DMS153 treated with DMSO at 0.1 percent for 48 hours (cell line): ENCODE measurements around the gene SRCAP.
A peak's percentile ranks its signal among the peaks of the same experiment; 100 is the strongest.
"Not testable (repeated sequence)": the region's sequence is repeated elsewhere in the genome, so short reads cannot be mapped to it uniquely, and the experiment has no call there.

Experiments
- DNase-seq: peaks from one replicate; lab custom pipeline; 2025; ENCODE audit not compliant: unreplicated experiment; lab: John Stamatoyannopoulos, UW

Gene SRCAP

DNA sequence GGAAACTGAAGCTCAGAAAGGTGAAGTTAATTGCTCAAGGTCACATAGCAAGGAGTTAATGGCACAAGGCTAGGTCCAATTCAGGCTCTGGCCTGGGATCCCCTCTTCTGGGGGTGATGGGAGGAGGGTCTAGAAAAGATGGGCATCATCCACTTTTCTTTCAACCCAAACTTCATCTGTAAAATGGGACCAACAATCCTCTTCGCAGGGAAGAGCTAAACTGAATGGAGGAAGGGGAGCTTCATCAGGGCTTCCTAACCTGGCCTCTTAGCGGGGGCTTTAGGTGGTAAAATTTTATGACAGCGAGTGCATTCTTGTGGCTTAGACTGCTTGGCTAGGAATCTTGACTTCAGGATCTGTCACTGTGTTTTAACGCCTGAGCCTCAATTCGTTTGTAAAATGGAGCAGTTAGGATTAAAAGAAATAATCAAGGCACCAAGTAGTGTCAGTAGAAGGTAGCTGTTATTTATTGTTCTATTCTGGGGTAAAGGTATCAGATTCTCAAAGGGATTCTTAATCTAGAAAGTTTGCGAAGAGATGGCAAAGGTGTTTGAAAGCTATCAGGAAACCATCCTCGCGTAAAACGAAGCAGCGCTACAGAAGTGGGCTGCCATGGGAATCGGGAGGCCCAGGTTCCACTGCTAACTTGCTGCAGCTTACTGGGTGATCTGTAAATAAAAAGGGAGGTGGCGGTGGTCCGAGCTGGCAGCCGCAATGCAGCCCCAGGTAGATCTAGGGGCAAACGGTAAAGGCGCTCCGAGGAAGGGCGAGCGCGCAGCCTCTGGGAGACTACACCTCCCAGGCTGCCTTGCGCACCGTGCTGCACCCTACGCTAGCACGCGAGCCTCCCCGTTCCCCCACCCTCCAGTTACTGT lies 1.5 kb upstream of the SRCAP start:
- DNase-seq = peak; percentile 16

DNA sequence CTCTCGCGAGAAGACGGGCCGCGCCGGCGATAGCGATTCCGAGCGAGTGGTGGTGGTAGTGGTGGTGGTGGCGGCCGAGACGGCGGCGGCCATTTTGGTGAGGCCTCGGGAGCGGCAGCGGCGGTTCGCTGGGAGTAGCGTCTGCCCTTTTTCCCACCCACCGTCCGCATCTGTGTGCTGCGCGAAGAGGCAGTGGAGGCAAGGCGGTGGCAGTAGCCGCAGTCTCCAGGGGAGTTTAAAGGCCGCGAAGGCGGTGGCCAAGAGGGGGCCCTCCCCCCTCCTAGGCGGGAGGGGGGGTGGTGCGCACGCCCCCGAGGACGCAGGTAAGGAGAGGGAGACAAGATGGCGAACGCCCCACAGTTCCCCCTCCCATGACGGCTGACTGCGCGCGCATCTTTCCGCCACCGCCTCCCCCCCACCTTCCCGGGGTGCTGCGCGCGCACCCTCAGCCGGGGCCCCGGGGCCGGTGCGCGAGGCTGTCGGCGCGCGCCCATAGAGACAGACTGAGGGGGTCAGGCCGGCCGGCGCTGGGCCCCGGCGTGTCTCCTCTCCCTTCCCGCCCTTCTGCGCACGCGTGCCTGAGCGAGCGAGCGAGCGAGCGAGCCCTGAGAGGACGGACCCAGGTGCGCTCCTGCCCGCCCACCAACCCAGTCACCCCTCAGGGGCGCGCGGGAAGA lies 694 bp upstream of the SRCAP start:
- DNase-seq = peak; percentile 81

DNA sequence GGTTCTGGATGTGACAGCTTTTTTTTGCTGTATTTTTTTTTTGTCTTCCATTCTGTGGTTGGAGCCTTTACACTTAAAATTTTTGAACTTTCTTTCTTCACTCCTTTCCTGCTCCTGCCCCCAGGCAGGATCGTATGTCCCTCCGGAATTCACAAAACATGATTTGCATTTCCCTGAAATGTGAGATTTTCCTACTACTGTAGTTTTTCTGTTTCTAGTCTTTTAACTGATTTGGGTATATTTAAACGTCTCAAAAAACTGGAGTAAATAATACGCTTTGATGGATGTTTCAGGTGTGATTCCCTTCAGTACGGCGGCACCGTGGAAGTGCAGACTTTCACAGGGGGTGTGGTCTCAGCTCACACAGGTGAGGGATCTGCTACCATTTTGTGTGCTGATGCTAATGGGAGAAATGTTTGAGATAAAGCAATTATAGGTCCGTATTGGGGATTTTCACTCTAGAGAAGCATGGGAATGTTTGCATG lies 686 bp downstream of the SRCAP start:
- DNase-seq = no peak

GRCh38 chr16:30700491-30700890 lies 1.5 kb downstream of the SRCAP start:
- DNase-seq = no peak

- no peak for DNase-seq
Measured at GRCh38 chr16:30700971-30701370, 2.0 kb downstream of the SRCAP start.

DNA sequence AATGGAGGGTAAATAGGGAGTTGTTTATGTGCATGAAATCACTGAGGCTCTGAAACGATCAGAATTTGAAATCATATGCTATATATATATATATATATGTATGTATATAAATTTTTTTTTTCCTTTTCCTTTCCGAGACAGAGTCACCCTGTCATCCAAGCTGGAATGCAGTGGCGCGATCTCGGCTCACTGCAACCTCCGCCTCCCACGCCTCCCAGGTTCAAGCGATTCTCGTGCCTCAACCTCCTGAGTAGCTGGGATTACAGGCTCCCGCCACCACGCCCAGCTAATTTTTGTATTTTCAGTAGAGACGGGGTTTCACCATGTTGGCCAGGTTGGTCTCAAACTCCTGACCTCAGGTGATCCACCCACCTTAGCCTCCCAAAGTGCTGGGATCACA lies 4.1 kb downstream of the SRCAP start:
- not testable (repeated sequence) for DNase-seq

- DNase-seq = no peak
Measured at GRCh38 chr16:30703971-30704370, 5.0 kb downstream of the SRCAP start.

- no peak for DNase-seq
Measured at GRCh38 chr16:30706046-30706445, 7.1 kb downstream of the SRCAP start.

DNA sequence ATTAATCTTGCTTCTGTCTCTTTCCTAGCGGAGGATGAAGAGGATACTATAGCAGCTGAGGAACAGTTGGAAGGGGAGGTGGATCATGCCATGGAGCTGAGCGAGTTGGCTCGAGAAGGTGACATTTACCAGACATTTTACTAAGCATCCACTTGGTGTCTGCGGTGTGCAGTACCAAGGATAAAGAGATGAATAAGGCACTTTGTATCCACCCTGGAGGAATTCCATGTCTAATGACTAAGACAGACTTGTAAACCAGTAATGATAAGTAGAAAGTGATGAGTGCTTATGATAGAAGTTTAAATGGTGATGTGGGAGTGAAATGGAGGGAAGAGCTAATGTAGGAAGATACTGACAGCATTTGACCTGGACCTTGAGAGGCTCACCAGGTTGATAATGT lies 12.0 kb downstream of the SRCAP start:
- DNase-seq = no peak

DNA sequence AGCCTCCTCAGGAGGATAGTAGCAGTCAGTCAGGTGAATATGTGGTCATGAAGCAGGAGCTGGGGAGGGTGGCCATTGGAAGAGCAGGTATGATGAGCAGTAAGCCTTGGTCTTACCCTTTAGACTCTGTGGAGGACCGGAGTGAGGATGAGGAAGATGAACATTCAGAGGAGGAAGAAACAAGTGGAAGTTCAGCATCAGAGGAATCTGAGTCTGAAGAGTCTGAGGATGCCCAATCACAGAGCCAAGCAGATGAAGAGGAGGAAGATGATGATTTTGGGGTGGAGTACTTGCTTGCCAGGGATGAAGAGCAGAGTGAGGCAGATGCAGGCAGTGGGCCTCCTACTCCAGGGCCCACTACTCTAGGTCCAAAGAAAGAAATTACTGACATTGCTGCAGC lies 12.7 kb downstream of the SRCAP start:
- no peak for DNase-seq

DNA sequence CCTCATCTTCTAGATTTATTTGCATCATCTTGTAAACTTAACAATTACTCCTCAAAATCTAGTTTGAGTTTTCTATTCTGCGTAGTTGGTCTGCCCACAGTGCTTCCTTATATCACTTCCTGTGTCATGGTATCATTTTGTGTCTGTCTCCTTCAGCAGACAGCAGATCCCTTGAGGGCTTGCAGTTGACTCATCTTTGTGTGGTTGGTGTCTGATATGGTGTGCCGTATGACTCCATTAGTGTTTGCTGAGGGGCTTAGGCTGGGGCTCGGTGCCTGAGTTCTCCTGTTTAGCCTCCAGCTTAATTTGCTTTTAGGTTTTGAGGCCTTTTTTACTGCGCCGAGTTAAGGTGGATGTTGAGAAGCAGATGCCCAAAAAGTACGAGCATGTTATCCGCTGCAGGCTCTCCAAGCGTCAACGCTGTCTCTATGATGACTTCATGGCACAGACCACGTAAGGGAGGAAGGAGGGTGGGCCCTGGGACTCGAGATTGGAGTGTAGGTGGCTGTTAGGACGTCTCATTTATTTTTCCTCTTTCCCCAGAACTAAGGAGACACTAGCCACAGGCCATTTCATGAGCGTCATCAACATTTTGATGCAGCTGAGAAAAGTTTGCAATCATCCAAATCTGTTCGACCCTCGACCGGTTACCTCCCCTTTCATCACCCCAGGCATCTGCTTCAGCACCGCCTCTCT lies 16.9 kb downstream of the SRCAP start:
- DNase-seq = no peak

DNA sequence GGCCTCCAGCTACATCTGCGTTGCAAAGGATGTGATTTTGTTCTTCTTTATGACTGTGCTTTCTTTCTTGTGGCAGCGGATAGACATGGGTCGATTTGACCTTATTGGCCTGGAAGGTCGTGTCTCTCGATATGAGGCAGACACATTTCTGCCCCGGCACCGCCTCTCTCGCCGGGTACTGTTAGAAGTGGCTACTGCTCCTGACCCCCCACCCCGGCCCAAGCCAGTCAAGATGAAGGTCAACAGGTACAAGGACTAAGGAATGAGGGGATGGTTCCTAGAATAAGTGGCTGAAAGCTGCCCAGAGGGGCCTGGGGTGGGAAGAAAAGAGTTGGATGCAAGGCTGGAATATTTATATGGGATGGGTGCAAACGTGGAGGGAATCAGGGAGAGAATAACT lies 21.1 kb downstream of the SRCAP start:
- no peak for DNase-seq

DNA sequence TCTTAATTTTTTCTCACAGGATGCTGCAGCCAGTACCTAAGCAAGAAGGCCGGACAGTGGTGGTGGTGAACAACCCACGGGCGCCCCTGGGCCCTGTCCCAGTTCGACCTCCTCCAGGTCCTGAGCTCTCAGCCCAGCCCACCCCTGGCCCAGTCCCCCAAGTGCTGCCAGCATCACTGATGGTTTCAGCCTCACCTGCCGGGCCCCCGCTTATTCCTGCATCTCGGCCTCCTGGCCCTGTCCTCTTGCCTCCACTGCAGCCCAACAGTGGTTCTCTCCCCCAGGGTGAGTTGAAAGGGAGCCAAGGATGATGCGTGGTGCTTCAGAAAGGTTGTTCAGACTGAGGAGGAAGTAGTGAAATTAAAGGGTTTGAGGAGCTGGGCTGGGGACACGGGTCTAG lies 21.7 kb downstream of the SRCAP start:
- DNase-seq = no peak

GRCh38 chr16:30721167-30721566 lies 22.2 kb downstream of the SRCAP start:
- DNase-seq = no peak

DNA sequence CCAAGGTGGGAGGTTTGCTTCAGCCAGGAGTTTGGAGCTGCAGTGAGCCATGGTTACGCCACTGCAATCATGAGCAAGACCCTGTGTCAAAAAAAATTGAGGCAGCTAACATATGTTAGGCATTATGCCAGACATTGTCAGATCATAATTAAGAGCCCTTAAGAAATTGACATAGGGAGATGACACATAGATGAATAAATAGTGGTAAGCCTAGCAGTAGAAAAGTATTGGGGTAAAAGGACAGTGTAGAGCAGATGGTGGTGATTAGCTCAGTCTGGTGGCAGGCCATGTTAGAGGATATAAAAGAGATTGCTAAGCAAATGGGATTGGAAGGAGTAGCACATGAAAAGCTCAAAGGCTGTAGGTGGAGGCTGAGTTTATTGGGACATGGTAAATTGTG lies 22.6 kb downstream of the SRCAP start:
- no peak for DNase-seq

- DNase-seq = no peak
Measured at GRCh38 chr16:30722443-30722842, 23.5 kb downstream of the SRCAP start.

DNA sequence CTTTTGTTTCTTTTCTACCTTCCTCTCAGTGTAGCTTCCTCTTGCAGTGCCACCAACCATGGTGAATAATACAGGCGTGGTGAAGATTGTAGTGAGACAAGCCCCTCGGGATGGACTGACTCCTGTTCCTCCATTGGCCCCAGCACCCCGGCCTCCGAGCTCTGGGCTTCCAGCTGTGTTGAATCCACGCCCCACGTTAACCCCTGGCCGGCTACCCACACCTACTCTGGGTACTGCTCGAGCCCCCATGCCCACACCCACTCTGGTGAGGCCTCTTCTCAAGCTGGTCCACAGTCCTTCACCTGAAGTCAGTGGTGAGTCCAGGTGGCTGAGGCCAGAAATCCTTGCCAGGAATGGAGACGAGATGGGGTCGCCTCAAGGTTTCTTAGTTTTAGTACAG lies 23.9 kb downstream of the SRCAP start:
- DNase-seq = no peak

GRCh38 chr16:30723725-30724355 lies 24.9 kb downstream of the SRCAP start:
- no peak for DNase-seq

DNA sequence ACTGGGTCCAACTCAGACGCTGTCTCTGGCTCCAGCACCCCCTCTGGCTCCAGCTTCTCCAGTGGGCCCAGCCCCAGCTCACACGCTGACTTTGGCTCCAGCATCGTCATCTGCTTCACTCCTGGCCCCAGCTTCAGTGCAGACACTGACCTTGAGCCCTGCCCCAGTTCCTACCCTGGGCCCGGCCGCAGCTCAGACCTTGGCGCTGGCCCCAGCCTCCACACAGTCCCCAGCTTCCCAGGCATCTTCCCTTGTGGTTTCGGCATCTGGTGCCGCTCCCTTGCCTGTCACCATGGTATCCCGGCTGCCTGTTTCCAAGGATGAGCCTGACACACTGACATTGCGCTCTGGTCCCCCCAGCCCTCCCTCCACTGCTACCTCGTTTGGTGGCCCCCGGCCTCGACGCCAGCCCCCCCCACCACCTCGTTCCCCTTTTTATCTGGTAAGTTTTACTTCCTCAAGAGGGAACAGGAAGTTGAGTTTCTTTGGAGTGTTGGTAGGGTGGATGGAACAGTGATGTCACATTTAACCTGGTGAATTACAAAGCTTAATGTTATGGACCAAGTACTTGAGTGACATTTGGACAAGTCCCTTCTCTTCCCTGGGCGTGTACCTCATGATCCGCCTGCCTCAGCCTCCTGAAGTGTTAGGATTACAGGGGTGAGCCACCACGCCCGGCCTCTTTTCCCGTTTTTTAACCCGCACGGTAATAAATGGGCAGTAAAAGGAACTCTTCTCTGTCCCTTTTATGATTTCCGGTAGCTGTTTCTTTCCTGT lies 25.9 kb downstream of the SRCAP start:
- DNase-seq = no peak

DNA sequence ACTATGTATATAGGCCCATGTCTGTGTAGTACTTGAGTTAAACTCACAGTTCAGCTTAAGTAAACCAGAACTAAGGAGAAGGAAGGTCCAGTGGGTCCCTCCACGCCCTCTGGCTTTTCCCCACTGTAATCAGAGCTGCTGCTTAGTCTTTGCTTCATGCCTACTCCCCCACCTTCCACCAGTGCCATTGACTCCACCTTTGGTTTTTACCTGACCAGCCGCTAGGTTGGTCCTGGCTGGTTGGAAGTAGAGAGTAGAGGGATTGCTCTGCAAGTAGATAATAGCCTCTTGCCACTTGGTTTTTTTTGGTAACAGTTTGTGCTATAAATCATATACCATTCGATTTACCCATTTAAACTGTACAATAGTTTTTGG lies 26.4 kb downstream of the SRCAP start:
- DNase-seq = no peak

DNA sequence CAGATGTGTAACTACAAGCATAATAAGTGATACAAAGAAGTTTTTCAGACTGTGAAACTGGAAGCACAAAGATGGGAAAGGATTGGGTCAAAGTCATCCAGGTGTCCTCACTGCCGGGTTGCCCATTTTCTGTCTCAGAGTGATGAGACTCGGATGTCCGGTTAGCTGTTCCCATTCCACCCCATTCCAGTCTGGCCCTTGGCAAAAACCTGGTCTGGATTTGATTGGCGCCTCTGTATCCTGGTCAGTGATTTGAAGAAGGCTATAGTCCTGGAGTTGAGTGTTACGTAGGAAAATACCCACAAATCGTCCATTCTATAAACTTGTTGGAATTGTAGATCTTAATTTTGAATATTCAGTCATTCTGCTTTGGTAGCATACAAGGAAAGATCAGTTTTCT lies 29.4 kb downstream of the SRCAP start:
- no peak for DNase-seq
